Left ventricle myocardium inferior (tissue), 1 donor: ENCODE data around the gene B3GNT3. TPM values are rescaled to one million over a fixed set of nuclear protein-coding genes. Genes with fewer than 3 reads are reported as not detected.

Source experiments
- DNase-seq: peaks from one replicate; pipeline ENCODE4 v3.0.0-alpha.2; 2020
- H3K27ac ChIP-seq: fragments of 200-600 bp; replicated peaks from 2 replicates; pipeline ENCODE4 v1.8.0; 2021
- H3K27me3 ChIP-seq: fragments of 200-600 bp; 2 replicates; pipeline ENCODE4 v1.8.0; 2021; ENCODE audit warnings: low read depth
- H3K36me3 ChIP-seq: fragments of 200-600 bp; 2 replicates; pipeline ENCODE4 v1.8.0; 2021
- H3K4me1 ChIP-seq: fragments of 200-600 bp; 2 replicates; pipeline ENCODE4 v1.8.0; 2021
- H3K4me3 ChIP-seq: fragments of 200-600 bp; 2 replicates; pipeline ENCODE4 v1.8.0; 2021; ENCODE audit warnings: mild to moderate bottlenecking, moderate library complexity
- H3K9me3 ChIP-seq: fragments of 200-600 bp; replicated peaks from 2 replicates; pipeline ENCODE4 v1.8.0; 2021
- CTCF ChIP-seq: fragments of 200-600 bp; IDR thresholded peaks from 2 replicates; pipeline ENCODE4 v1.8.0; 2021; ENCODE audit warnings: antibody characterized with exemption, mild to moderate bottlenecking, borderline replicate concordance
- intact Hi-C: fragments of 100-400 bp; cut with micrococcal nuclease; formaldehyde crosslinking; loops from one replicate; pipeline ENCODE4 v1.11.0; 2022
- total RNA-seq: library from RNA; stranded (reverse); fragmentation: NEBNext Ultra II Directional; extraction: Animal tissue kit (Norgen Biotek cat#: 25700); gene quantifications from one replicate; pipeline ENCODE4 v1.2.1, GENCODE V29; 2021
- donor health status: DM: no; HTN: yes; CAD: no; lungs with severe emphysema.

Gene B3GNT3
- total RNA-seq, 1 donor from 2014 or later = not detected

- DNase-seq = no peak
- Histone ChIP-seq H3K27me3 (peaks cover 94% of the 10 kb centered on the region), H3K36me3 (no peaks in the 10 kb centered on the region), H3K27ac (no peak overlapping the region), H3K4me3 (no peak overlapping the region), H3K4me1 (no peaks in the 10 kb centered on the region), H3K9me3 (no peaks in the 10 kb centered on the region)
- intact Hi-C loops = no loop called here
- no peak for TF ChIP-seq CTCF
Observed at GRCh38 chr19:17834350-17835181, 39.6 kb downstream of the B3GNT3 start.

GRCh38 chr19:17835182-17836006 lies 40.5 kb downstream of the B3GNT3 start:
- no peak for DNase-seq
- no peak for TF ChIP-seq CTCF
- Histone ChIP-seq H3K4me3 (no peak overlapping the region), H3K27ac (no peak overlapping the region), H3K27me3 (peaks cover 94% of the 10 kb centered on the region), H3K4me1 (no peaks in the 10 kb centered on the region), H3K36me3 (no peaks in the 10 kb centered on the region), H3K9me3 (no peaks in the 10 kb centered on the region)
- intact Hi-C loops = no loop called here

- peaks cover 94% of the 10 kb centered on the region for H3K27me3 ChIP-seq
- H3K9me3 ChIP-seq = no peaks in the 10 kb centered on the region
- intact Hi-C loops = no loop called here
- no peak overlapping the region for H3K27ac ChIP-seq
- no peak for TF ChIP-seq CTCF
- no peak for DNase-seq
- H3K4me3 ChIP-seq = no peak overlapping the region
- H3K36me3 ChIP-seq = no peaks in the 10 kb centered on the region
- H3K4me1 ChIP-seq = peaks cover 4% of the 10 kb centered on the region
Observed at GRCh38 chr19:17836530-17836929, 41.6 kb downstream of the B3GNT3 start.

GRCh38 chr19:17837972-17838371 lies 43.0 kb downstream of the B3GNT3 start:
- Histone ChIP-seq H3K27ac (no peak overlapping the region), H3K27me3 (peaks cover 94% of the 10 kb centered on the region), H3K4me3 (no peak overlapping the region), H3K9me3 (no peaks in the 10 kb centered on the region), H3K36me3 (no peaks in the 10 kb centered on the region), H3K4me1 (peaks cover 15% of the 10 kb centered on the region)
- no peak for TF ChIP-seq CTCF
- intact Hi-C loops = no loop called here
- no peak for DNase-seq

GRCh38 chr19:17840019-17840418 lies 45.1 kb downstream of the B3GNT3 start:
- no peaks in the 10 kb centered on the region for H3K9me3 ChIP-seq
- H3K4me1 ChIP-seq = peaks cover 15% of the 10 kb centered on the region
- H3K27me3 ChIP-seq = peaks cover 92% of the 10 kb centered on the region
- H3K27ac ChIP-seq = no peak overlapping the region
- intact Hi-C loops = no loop called here
- TF ChIP-seq CTCF = no peak
- no peaks in the 10 kb centered on the region for H3K36me3 ChIP-seq
- DNase-seq = no peak
- no peak overlapping the region for H3K4me3 ChIP-seq
